Mesendoderm (in vitro differentiated cells): ENCODE data around the gene SRRT.

Experiments
- DNase-seq: peaks from one replicate; pipeline ENCODE4 v3.0.0; 2013
- H2AK5ac ChIP-seq: 2 replicates; pipeline ENCODE4 v1.6.1; 2013; ENCODE audit warnings: low read length, inconsistent platforms
- H2BK120ac ChIP-seq: 2 replicates; pipeline ENCODE4 v1.6.1; 2013; ENCODE audit warnings: low read depth, mild to moderate bottlenecking, low read length, moderate library complexity, mixed read lengths
- H2BK15ac ChIP-seq: replicated peaks from 2 replicates; pipeline ENCODE4 v1.6.1; 2013; ENCODE audit warnings: low read depth, mild to moderate bottlenecking, moderate library complexity
- H2BK5ac ChIP-seq: 2 replicates; pipeline ENCODE4 v1.6.1; 2013; ENCODE audit warnings: low read length, inconsistent platforms
- H3K18ac ChIP-seq: 2 replicates; pipeline ENCODE4 v1.6.1; 2013; ENCODE audit warnings: mild to moderate bottlenecking, low read length, mixed read lengths
- H3K23ac ChIP-seq: one replicate; pipeline ENCODE4 v1.6.1; 2013; ENCODE audit warnings: low read length
- H3K27ac ChIP-seq: 2 replicates; pipeline ENCODE4 v1.5.1; 2013; ENCODE audit warnings: low read depth, mild to moderate bottlenecking, inconsistent platforms, low read length, moderate library complexity
- H3K27me3 ChIP-seq: 2 replicates; pipeline ENCODE4 v1.6.1; 2013; ENCODE audit warnings: low read length, control low read depth, mild to moderate bottlenecking, inconsistent platforms; ENCODE audit not compliant: insufficient read depth, poor library complexity
- H3K36me3 ChIP-seq: 2 replicates; pipeline ENCODE4 v1.6.1; 2013; ENCODE audit warnings: low read length, inconsistent platforms; ENCODE audit not compliant: control insufficient read depth, insufficient read depth
- H3K4ac ChIP-seq: one replicate; pipeline ENCODE4 v1.6.1; 2013; ENCODE audit warnings: low read depth, mild to moderate bottlenecking, low read length, moderate library complexity
- H3K4me1 ChIP-seq: 2 replicates; pipeline ENCODE4 v1.6.1; 2013; ENCODE audit warnings: low read depth, low read length, inconsistent platforms; ENCODE audit not compliant: control insufficient read depth
- H3K4me2 ChIP-seq: 2 replicates; pipeline ENCODE4 v1.6.1; 2013; ENCODE audit warnings: low read length
- H3K4me3 ChIP-seq: 2 replicates; pipeline ENCODE4 v1.5.1; 2013; ENCODE audit warnings: mild to moderate bottlenecking, low read length
- H3K56ac ChIP-seq: one replicate; pipeline ENCODE4 v1.6.1; 2013; ENCODE audit warnings: low read length
- H3K79me1 ChIP-seq: 2 replicates; pipeline ENCODE4 v1.6.1; 2013; ENCODE audit warnings: low read length, inconsistent platforms
- H3K79me2 ChIP-seq: 2 replicates; pipeline ENCODE4 v1.6.1; 2013; ENCODE audit warnings: mild to moderate bottlenecking, low read length; ENCODE audit not compliant: control insufficient read depth, insufficient read depth
- H3K9ac ChIP-seq: 2 replicates; pipeline ENCODE4 v1.6.1; 2013; ENCODE audit warnings: low read length, inconsistent platforms
- H4K5ac ChIP-seq: one replicate; pipeline ENCODE4 v1.6.1; 2013; ENCODE audit warnings: low read length
- H4K8ac ChIP-seq: one replicate; pipeline ENCODE4 v1.6.1; 2013; ENCODE audit warnings: low read depth, mild to moderate bottlenecking, control low read depth, low read length, moderate library complexity
- WGBS: extraction: QIAGEN DNeasy Blood & Tissue Kit; methylation state at CpG from one replicate; pipeline ENCODE4 v1.1.7; 2013; ENCODE audit warnings: low lambda C conversion rate, missing lambda C conversion rate; ENCODE audit not compliant: insufficient coverage; ENCODE audit errors: extremely low coverage; 5-methylcytosine and 5-hydroxymethylcytosine counted together

Gene SRRT

DNA sequence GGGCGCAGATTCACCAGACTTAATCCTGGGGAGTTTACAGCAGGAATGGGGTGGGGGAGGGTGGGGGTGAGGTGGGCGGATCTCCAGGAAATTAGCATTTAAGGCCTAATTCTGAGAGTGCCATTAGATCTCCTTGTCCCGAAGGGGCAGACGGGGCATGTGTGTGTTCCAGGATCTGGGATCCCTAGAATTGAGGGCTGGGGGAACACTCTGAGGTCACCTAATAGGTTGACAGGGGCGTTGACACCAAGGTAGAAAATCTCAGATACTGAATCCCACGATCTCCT, 38.1 kb upstream of the SRRT start:
- peak overlapping the region; percentile 97 for H3K9ac ChIP-seq
- peak overlapping the region; percentile 93 for H3K18ac ChIP-seq
- H2BK15ac ChIP-seq = no peak overlapping the region
- no peak overlapping the region for H3K4me3 ChIP-seq
- H2AK5ac ChIP-seq = no peak overlapping the region
- no peak overlapping the region for H4K8ac ChIP-seq
- peak overlapping the region; percentile 63 for H2BK120ac ChIP-seq
- no peak for DNase-seq
- peak overlapping the region; percentile 99 for H3K27ac ChIP-seq
- H3K23ac ChIP-seq = no peak overlapping the region
- no peak overlapping the region for H4K5ac ChIP-seq
- H3K4ac ChIP-seq = peak overlapping the region; percentile 92
- H3K79me2 ChIP-seq = no peaks in the 10 kb centered on the region
- WGBS = no CpG with 5 or more reads among the region's 6 CpGs
- H3K56ac ChIP-seq = peak overlapping the region; percentile 99
- H3K36me3 ChIP-seq = no peaks in the 10 kb centered on the region
- peak overlapping the region; percentile 86 for H3K4me2 ChIP-seq
- peak overlapping the region; percentile 97 for H2BK5ac ChIP-seq
- H3K27me3 ChIP-seq = no peaks in the 10 kb centered on the region
- H3K79me1 ChIP-seq = peaks cover 2% of the 10 kb centered on the region
- peaks cover 6% of the 10 kb centered on the region for H3K4me1 ChIP-seq

DNA sequence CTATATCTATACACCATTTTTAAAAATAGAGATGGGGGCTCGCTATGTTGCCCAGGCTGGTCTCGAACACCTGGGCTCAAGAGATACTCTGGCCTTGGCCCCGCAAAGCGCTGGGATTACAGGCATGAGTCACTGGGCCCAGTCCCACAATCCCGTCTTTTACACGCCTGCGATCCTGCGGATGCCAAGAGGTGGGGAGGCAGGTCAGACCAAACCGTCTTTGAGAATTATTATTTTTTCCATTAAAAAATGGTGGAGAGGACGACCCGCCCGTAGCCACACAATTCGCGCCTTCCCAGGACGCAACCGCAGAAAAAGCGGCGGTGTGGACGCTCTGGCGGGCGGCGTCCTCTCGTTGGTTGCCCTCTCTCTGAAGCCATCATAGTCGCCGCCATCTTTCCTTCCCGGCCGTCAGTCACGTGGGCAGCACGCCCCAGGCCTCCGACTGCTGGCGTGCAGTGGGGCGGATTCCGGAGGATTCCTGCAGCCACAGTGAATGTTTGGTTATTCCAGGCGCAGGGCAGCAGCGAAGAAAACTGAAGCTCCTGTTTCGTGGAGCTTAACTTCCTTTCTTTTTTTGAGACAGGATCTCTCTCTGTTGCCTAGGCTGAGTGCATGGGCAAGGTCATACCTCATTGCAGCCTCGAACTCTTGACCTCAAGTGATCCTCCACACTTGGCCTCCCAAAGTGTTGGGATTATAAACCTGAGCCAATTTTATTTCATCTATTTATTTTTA, 37.6 kb upstream of the SRRT start:
- Histone ChIP-seq H3K4me1 (peaks cover 6% of the 10 kb centered on the region), H2BK5ac (peak overlapping the region; percentile 97), H3K56ac (peak overlapping the region; percentile 99), H4K8ac (no peak overlapping the region), H2AK5ac (no peak overlapping the region), H3K4me2 (peak overlapping the region; percentile 86), H3K9ac (peak overlapping the region; percentile 97), H2BK120ac (peak overlapping the region; percentile 63), H3K79me1 (peaks cover 2% of the 10 kb centered on the region), H3K27ac (peak overlapping the region; percentile 99), H3K4ac (peak overlapping the region; percentile 92), H4K5ac (peak overlapping the region; percentile 56), H3K36me3 (no peaks in the 10 kb centered on the region), H2BK15ac (no peak overlapping the region), H3K23ac (no peak overlapping the region), H3K27me3 (no peaks in the 10 kb centered on the region), H3K79me2 (no peaks in the 10 kb centered on the region), H3K4me3 (peak overlapping the region; percentile 38), H3K18ac (peak overlapping the region; percentile 93)
- peak; percentile 98 for DNase-seq
- no CpG with 5 or more reads among the region's 37 CpGs for WGBS

DNA sequence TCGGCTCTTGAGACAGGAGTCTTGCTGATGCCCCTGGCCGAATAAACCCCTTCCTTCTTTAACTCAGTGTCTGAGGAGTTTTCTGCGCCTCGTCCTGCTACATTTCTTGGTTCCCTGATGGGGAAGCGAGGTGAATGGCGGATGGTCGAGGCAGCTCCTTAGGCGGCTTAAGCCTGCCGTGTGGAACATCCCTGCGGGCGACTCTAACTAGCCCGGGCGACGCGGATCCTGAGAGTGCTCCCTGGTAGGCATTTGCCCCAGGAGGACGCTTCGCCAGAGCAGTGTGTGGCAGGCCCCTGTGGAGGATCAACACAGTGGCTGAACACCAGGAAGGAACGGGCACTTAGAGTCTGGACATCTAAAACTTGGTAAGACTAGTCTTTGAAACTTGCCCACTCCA, 35.5 kb upstream of the SRRT start:
- no peaks in the 10 kb centered on the region for H3K36me3 ChIP-seq
- H3K4me2 ChIP-seq = no peak overlapping the region
- no peak overlapping the region for H2BK5ac ChIP-seq
- H3K79me2 ChIP-seq = no peaks in the 10 kb centered on the region
- no peak overlapping the region for H3K4ac ChIP-seq
- no CpG with 5 or more reads among the region's 18 CpGs for WGBS
- H3K9ac ChIP-seq = no peak overlapping the region
- no peak overlapping the region for H3K27ac ChIP-seq
- no peak overlapping the region for H3K18ac ChIP-seq
- H2BK15ac ChIP-seq = no peak overlapping the region
- peak overlapping the region; percentile 34 for H3K56ac ChIP-seq
- no peak overlapping the region for H4K5ac ChIP-seq
- H3K4me1 ChIP-seq = peaks cover 6% of the 10 kb centered on the region
- no peak overlapping the region for H3K23ac ChIP-seq
- H3K79me1 ChIP-seq = no peaks in the 10 kb centered on the region
- no peak for DNase-seq
- H2BK120ac ChIP-seq = no peak overlapping the region
- H3K4me3 ChIP-seq = no peak overlapping the region
- no peaks in the 10 kb centered on the region for H3K27me3 ChIP-seq
- no peak overlapping the region for H4K8ac ChIP-seq
- H2AK5ac ChIP-seq = no peak overlapping the region

DNA sequence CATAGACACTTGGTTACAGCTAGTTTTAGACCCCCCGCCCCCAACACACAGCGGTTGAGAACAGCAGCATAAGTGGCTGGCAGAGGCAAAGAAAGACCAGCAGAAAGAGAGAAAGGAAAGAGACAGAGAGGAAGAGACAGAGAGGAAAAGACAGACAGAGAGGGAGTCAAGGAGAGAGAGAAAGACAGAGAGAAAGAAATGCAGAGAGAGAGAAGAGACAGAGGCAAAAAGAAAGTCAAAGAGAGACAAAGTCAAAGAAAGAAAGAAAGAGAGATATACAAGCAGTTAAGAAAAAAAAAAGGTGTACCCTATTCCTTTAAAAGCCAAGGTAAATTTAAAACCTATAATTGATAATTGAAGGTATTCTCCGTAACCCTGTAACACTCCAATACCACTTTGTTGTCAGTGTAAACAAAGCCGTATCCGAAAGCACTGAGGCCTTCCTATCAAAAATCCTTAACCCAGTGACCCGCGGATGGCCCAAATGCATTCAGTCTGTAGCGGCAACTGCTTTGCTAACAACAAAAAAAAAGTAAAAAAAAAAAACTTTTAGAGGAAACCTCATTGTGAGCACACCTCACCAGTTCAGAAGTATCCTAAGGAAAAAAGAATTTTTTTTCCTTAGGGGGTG, 34.3 kb upstream of the SRRT start:
- Histone ChIP-seq H4K5ac (no peak overlapping the region), H3K18ac (no peak overlapping the region), H3K79me1 (no peaks in the 10 kb centered on the region), H3K4ac (no peak overlapping the region), H3K23ac (no peak overlapping the region), H3K9ac (no peak overlapping the region), H3K79me2 (no peaks in the 10 kb centered on the region), H2BK15ac (no peak overlapping the region), H3K4me1 (peaks cover 6% of the 10 kb centered on the region), H3K27me3 (no peaks in the 10 kb centered on the region), H3K27ac (no peak overlapping the region), H2AK5ac (no peak overlapping the region), H3K36me3 (no peaks in the 10 kb centered on the region), H2BK5ac (no peak overlapping the region), H4K8ac (no peak overlapping the region), H3K4me3 (no peak overlapping the region), H3K4me2 (no peak overlapping the region), H3K56ac (peak overlapping the region; percentile 44), H2BK120ac (no peak overlapping the region)
- WGBS = no CpG with 5 or more reads among the region's 8 CpGs
- peak; percentile 37 for DNase-seq

DNA sequence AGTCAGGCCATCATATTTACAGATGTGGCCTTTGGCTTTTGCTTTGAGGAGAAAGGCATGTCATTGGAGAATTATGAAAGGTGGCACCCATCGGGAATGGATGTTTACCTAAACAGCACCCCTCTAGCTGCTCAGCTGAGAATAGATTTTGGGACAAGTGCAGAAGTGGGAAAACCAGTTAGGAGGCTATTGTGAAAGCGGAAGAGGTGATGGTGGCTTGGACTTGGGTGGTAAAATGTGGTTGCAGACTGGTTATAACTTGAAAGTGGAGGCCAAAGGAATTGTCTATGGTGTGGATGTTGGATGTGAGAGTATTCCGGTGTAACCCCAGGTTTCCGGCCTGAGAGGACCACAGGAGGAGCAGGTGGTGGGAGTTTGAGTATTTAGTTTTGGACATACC, 27.5 kb upstream of the SRRT start:
- H3K56ac ChIP-seq = no peak overlapping the region
- H2BK15ac ChIP-seq = no peak overlapping the region
- no peak overlapping the region for H3K4me2 ChIP-seq
- no peaks in the 10 kb centered on the region for H3K36me3 ChIP-seq
- no peaks in the 10 kb centered on the region for H3K79me2 ChIP-seq
- no peaks in the 10 kb centered on the region for H3K4me1 ChIP-seq
- no peak overlapping the region for H3K4ac ChIP-seq
- DNase-seq = no peak
- H2BK5ac ChIP-seq = no peak overlapping the region
- no peak overlapping the region for H3K23ac ChIP-seq
- no peaks in the 10 kb centered on the region for H3K79me1 ChIP-seq
- no peaks in the 10 kb centered on the region for H3K27me3 ChIP-seq
- H4K5ac ChIP-seq = no peak overlapping the region
- no peak overlapping the region for H3K4me3 ChIP-seq
- H3K9ac ChIP-seq = no peak overlapping the region
- H2BK120ac ChIP-seq = no peak overlapping the region
- H4K8ac ChIP-seq = no peak overlapping the region
- H3K27ac ChIP-seq = no peak overlapping the region
- H2AK5ac ChIP-seq = no peak overlapping the region
- H3K18ac ChIP-seq = no peak overlapping the region
- no CpG with 5 or more reads among the region's 4 CpGs for WGBS
